Loucy (cell line): ENCODE data around the gene MDGA2.

Experiments used
- CTCF ChIP-seq: fragments of 200-600 bp; sonication (generic); conservative IDR thresholded peaks from 2 replicates; pipeline ENCODE4 v1.5.1; 2014; ENCODE audit warnings: mild to moderate bottlenecking, antibody characterized with exemption, low read length
- EZH2phosphoT487 ChIP-seq: fragments of 200-600 bp; IDR thresholded peaks from 2 replicates; pipeline ENCODE4 v1.6.1; 2018; ENCODE audit warnings: antibody characterized with exemption, mild to moderate bottlenecking, moderate library complexity, borderline replicate concordance

DNA sequence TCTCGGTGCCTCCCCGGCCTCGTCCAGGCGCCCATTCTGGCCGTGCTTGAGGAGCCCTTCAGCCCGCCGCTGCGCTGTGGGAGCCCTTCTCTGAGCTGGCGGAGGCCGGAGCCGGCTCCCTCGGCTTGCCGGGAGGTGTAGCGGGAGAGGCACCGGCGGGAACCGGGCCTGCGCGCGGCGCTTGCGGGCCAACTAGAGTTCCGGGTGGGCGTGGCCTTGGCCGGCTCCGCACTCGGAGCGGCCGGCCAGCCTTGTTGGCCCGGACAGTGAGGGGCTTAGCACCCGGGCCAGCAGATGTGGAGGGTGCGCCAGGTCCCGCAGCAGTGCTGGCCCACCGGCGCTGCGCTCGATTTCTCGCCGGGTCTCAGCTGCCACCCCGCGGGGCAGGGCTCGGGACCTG lies 855.1 kb downstream of the MDGA2 start:
- TF ChIP-seq CTCF = no peak
- TF ChIP-seq EZH2phosphoT487 = no peak
